OCI-LY3 (cell line): Measurements from ENCODE around the gene ITGB1BP1.
A peak's percentile ranks its signal among the peaks of the same experiment; 100 is the strongest.

Source experiments
- H2AFZ ChIP-seq: fragments of 200-600, 300-600 bp; shearing (Covaris generic); 2 replicates; pipeline ENCODE4 v1.6.0; 2014; ENCODE audit warnings: antibody characterized with exemption, low read depth, low read length
- H3K27ac ChIP-seq: fragments of 200-600, 300-600 bp; sonication (generic); 2 replicates; pipeline ENCODE4 v1.5.1; 2014; ENCODE audit warnings: mild to moderate bottlenecking, low read length, moderate library complexity, mixed read lengths
- H3K27me3 ChIP-seq: fragments of 200-600, 300-600 bp; sonication (generic); 2 replicates; pipeline ENCODE4 v1.6.1; 2014; ENCODE audit warnings: low read depth, low read length, mixed read lengths
- H3K36me3 ChIP-seq: fragments of 200-600, 300-600 bp; sonication (generic); replicated peaks from 2 replicates; pipeline ENCODE3; 2014; ENCODE audit warnings: low read depth, low read length, mixed read lengths
- H3K4me1 ChIP-seq: fragments of 300-600, 200-600 bp; sonication (generic); 2 replicates; pipeline ENCODE4 v1.6.1; 2014; ENCODE audit warnings: low read length, mixed read lengths
- H3K4me2 ChIP-seq: fragments of 200-600, 300-600 bp; sonication (generic); 2 replicates; pipeline ENCODE4 v1.6.1; 2014; ENCODE audit warnings: low read length, mixed read lengths
- H3K4me3 ChIP-seq: fragments of 300-600, 200-600 bp; sonication (generic); 2 replicates; pipeline ENCODE4 v1.5.1; 2014; ENCODE audit warnings: antibody characterized with exemption, mild to moderate bottlenecking, low read length, moderate library complexity
- H3K79me2 ChIP-seq: fragments of 300-600, 200-600 bp; shearing (Covaris generic); 2 replicates; pipeline ENCODE4 v1.6.1; 2014; ENCODE audit warnings: mild to moderate bottlenecking, low read length, mixed read lengths
- H3K9ac ChIP-seq: fragments of 300-600, 200-600 bp; shearing (Covaris generic); 2 replicates; pipeline ENCODE4 v1.6.0; 2014; ENCODE audit warnings: mild to moderate bottlenecking, low read length, moderate library complexity
- H3K9me3 ChIP-seq: fragments of 200-600, 300-600 bp; shearing (Covaris generic); 2 replicates; pipeline ENCODE4 v1.6.1; 2014; ENCODE audit warnings: low read length, mixed read lengths; ENCODE audit not compliant: insufficient read depth
- H4K20me1 ChIP-seq: fragments of 200-600, 300-600 bp; sonication (generic); 2 replicates; pipeline ENCODE4 v1.6.1; 2016; ENCODE audit warnings: low read length, mixed read lengths; ENCODE audit not compliant: insufficient read depth
- EZH2phosphoT487 ChIP-seq: fragments of 200-600 bp; shearing (Covaris generic); IDR thresholded peaks from 2 replicates; pipeline ENCODE4 v1.6.1; 2018; ENCODE audit warnings: antibody characterized with exemption, mixed run types, low read depth
- TF ChIP-seq, protein P1 (sequence below): fragments of 200-600, 300-600 bp; sonication (generic); IDR thresholded peaks from 2 replicates; pipeline ENCODE4 v1.5.1; 2014; ENCODE audit warnings: antibody characterized with exemption, low read length, low read depth

ITGB1BP1 gene

GRCh38 chr2:9424447-9425164 is 1.3 kb upstream of the ITGB1BP1 start:
- TF ChIP-seq, protein P1, sequence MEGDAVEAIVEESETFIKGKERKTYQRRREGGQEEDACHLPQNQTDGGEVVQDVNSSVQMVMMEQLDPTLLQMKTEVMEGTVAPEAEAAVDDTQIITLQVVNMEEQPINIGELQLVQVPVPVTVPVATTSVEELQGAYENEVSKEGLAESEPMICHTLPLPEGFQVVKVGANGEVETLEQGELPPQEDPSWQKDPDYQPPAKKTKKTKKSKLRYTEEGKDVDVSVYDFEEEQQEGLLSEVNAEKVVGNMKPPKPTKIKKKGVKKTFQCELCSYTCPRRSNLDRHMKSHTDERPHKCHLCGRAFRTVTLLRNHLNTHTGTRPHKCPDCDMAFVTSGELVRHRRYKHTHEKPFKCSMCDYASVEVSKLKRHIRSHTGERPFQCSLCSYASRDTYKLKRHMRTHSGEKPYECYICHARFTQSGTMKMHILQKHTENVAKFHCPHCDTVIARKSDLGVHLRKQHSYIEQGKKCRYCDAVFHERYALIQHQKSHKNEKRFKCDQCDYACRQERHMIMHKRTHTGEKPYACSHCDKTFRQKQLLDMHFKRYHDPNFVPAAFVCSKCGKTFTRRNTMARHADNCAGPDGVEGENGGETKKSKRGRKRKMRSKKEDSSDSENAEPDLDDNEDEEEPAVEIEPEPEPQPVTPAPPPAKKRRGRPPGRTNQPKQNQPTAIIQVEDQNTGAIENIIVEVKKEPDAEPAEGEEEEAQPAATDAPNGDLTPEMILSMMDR = no peak
- no peak for TF ChIP-seq EZH2phosphoT487
- H3K9me3 ChIP-seq = no peaks in the 10 kb centered on the region
- 0 out of 2 replicates have a peak overlapping the region, but pooled peaks have one; percentile 66 for H3K27ac ChIP-seq
- peaks cover 16% of the 10 kb centered on the region for H3K36me3 ChIP-seq
- peak overlapping the region; percentile 97 for H3K4me3 ChIP-seq
- no peaks in the 10 kb centered on the region for H3K27me3 ChIP-seq
- no peak overlapping the region for H2AFZ ChIP-seq
- peaks cover 20% of the 10 kb centered on the region for H3K4me1 ChIP-seq
- peak overlapping the region; percentile 99 for H3K9ac ChIP-seq
- H4K20me1 ChIP-seq = no peaks in the 10 kb centered on the region
- peak overlapping the region; percentile 99 for H3K4me2 ChIP-seq
- peaks cover 74% of the 10 kb centered on the region for H3K79me2 ChIP-seq

- TF ChIP-seq EZH2phosphoT487 = no peak
- TF ChIP-seq, protein P1 = no peak
- H3K27ac ChIP-seq = peak overlapping the region; percentile 66
- peak overlapping the region; percentile 99 for H3K4me2 ChIP-seq
- peak overlapping the region; percentile 58; the same call in 1 of the 2 replicates for H2AFZ ChIP-seq
- peak overlapping the region; percentile 97 for H3K4me3 ChIP-seq
- H3K36me3 ChIP-seq = peaks cover 15% of the 10 kb centered on the region
- H3K9ac ChIP-seq = peak overlapping the region; percentile 99
- H4K20me1 ChIP-seq = no peaks in the 10 kb centered on the region
- H3K9me3 ChIP-seq = no peaks in the 10 kb centered on the region
- peaks cover 75% of the 10 kb centered on the region for H3K79me2 ChIP-seq
- peaks cover 20% of the 10 kb centered on the region for H3K4me1 ChIP-seq
- H3K27me3 ChIP-seq = no peaks in the 10 kb centered on the region
Measured at GRCh38 chr2:9423922-9424272, 569 bp upstream of the ITGB1BP1 start.

DNA sequence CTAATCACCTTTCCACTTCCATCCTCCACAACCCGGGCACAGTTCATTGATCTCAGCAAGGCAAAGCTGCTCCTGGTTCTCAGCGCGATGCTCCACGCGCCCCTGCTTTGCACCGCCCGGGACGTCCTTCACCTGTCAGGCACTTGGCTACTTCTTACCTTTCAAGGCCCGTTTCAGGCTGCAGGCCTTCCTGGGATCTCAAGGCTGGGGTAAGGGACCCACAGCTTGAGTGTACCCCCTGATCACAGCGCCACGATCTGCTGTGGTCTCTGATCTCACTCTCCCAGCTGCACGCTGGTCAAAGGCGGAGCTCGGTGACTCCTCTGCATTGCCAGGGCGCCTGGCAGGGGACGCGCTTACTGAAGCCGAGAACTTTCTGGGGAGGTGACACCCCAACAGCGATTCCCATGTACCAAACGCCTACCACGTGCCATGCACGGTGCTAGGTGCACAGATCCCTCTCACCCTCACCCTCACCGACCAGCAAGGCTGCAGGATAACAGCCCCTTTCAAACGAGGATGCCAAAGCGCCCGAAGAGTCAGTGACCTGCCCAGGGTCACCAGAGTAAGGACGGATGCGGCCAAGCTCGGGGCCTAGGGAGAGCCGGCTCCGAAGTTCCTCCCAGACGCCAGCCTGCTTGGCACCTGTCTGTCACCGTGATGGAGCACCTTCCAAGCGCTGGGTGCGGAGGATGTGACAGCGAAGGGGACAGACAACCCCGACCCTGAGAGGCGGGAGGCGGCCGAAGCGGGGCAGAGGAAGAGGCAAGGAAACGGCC is 818 bp downstream of the ITGB1BP1 start:
- Histone ChIP-seq H3K27me3 (no peaks in the 10 kb centered on the region), H3K4me3 (peak overlapping the region; percentile 97), H3K4me1 (peaks cover 20% of the 10 kb centered on the region), H3K9me3 (no peaks in the 10 kb centered on the region), H3K4me2 (peak overlapping the region; percentile 85), H2AFZ (peak overlapping the region; percentile 76), H3K36me3 (peaks cover 11% of the 10 kb centered on the region), H3K27ac (peak overlapping the region; percentile 40; the same call in 1 of the 2 replicates), H4K20me1 (no peaks in the 10 kb centered on the region), H3K9ac (peak overlapping the region; percentile 99), H3K79me2 (peaks cover 74% of the 10 kb centered on the region)
- TF ChIP-seq EZH2phosphoT487 = no peak
- TF ChIP-seq, protein P1 = no peak

DNA sequence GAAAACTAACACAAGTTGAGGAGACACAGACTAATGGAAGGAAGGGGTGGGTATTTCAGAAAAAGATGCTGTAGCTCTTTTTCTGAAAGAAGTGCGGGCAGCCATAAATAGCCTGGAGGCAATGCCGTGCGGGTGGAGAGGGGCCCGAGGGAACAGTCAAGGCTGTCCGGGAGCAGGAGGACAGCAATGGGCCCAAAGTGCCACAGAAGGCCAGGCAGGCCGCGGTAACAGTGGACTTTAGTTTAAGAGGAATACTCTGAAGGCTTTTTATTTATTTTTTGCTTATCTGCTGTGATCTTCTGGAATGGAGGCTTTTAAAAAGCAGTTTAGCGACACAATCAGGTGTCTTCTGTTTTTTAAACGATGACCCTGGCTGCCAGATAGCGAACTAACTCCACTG is 2.8 kb downstream of the ITGB1BP1 start:
- Histone ChIP-seq H3K27ac (no peak overlapping the region), H3K9me3 (no peaks in the 10 kb centered on the region), H3K4me3 (no peak overlapping the region), H3K9ac (no peak overlapping the region), H3K79me2 (peaks cover 56% of the 10 kb centered on the region), H3K27me3 (no peaks in the 10 kb centered on the region), H3K36me3 (no peaks in the 10 kb centered on the region), H2AFZ (no peak overlapping the region), H3K4me1 (peaks cover 20% of the 10 kb centered on the region), H3K4me2 (no peak overlapping the region), H4K20me1 (no peaks in the 10 kb centered on the region)
- TF ChIP-seq, protein P1 = no peak
- no peak for TF ChIP-seq EZH2phosphoT487
